Parathyroid adenoma (tissue), 2 donors: Measurements from ENCODE around the gene PDE10A.

Source experiments
- H2AFZ ChIP-seq: fragments of 300-600 bp; sonication (generic); one replicate; pipeline ENCODE4 v1.7.0; 2017; ENCODE audit warnings: antibody characterized with exemption, mild to moderate bottlenecking
- H3K27ac ChIP-seq: fragments of 300-600 bp; sonication (generic); one replicate; pipeline ENCODE4 v1.7.0; 2017
- H3K27me3 ChIP-seq: fragments of 300-600 bp; sonication (generic); one replicate; pipeline ENCODE4 v1.7.0; 2017; ENCODE audit warnings: low read length; ENCODE audit not compliant: control insufficient read depth, insufficient read depth
- H3K36me3 ChIP-seq: fragments of 300-600 bp; sonication (generic); one replicate; pipeline ENCODE4 v1.7.0; 2017; ENCODE audit warnings: low read length; ENCODE audit not compliant: control insufficient read depth, insufficient read depth
- H3K4me1 ChIP-seq: fragments of 300-600 bp; sonication (generic); one replicate; pipeline ENCODE4 v1.7.0; 2017; ENCODE audit warnings: control low read depth
- H3K4me2 ChIP-seq: fragments of 300-600 bp; sonication (generic); one replicate; pipeline ENCODE4 v1.7.0; 2017; ENCODE audit warnings: low read length
- H3K4me3 ChIP-seq: fragments of 300-600 bp; sonication (generic); one replicate; pipeline ENCODE4 v1.7.0; 2017; ENCODE audit warnings: low read depth, low read length
- H3K79me2 ChIP-seq: fragments of 300-600 bp; sonication (generic); one replicate; pipeline ENCODE4 v1.7.0; 2017; ENCODE audit warnings: control low read depth
- H3K9ac ChIP-seq: fragments of 300-600 bp; sonication (generic); one replicate; pipeline ENCODE4 v1.7.0; 2017; ENCODE audit warnings: mild to moderate bottlenecking
- H3K9me3 ChIP-seq: fragments of 300-600 bp; sonication (generic); one replicate; pipeline ENCODE4 v1.7.0; 2017; ENCODE audit warnings: low read length; ENCODE audit not compliant: control insufficient read depth
- TF ChIP-seq, protein P1 (sequence below): fragments of 300-600 bp; sonication (generic); IDR thresholded peaks from one replicate; pipeline ENCODE4 v1.7.0; 2017; ENCODE audit warnings: antibody characterized with exemption, mild to moderate bottlenecking
- donor health status: primary hyperparathyroidism.

Gene PDE10A

GRCh38 chr6:165679326-165679725, 16.3 kb upstream of the PDE10A start:
- H3K9ac ChIP-seq = no peak overlapping the region
- no peaks in the 10 kb centered on the region for H3K4me1 ChIP-seq
- no peak overlapping the region for H3K4me3 ChIP-seq
- no peaks in the 10 kb centered on the region for H3K9me3 ChIP-seq
- TF ChIP-seq, protein P1, sequence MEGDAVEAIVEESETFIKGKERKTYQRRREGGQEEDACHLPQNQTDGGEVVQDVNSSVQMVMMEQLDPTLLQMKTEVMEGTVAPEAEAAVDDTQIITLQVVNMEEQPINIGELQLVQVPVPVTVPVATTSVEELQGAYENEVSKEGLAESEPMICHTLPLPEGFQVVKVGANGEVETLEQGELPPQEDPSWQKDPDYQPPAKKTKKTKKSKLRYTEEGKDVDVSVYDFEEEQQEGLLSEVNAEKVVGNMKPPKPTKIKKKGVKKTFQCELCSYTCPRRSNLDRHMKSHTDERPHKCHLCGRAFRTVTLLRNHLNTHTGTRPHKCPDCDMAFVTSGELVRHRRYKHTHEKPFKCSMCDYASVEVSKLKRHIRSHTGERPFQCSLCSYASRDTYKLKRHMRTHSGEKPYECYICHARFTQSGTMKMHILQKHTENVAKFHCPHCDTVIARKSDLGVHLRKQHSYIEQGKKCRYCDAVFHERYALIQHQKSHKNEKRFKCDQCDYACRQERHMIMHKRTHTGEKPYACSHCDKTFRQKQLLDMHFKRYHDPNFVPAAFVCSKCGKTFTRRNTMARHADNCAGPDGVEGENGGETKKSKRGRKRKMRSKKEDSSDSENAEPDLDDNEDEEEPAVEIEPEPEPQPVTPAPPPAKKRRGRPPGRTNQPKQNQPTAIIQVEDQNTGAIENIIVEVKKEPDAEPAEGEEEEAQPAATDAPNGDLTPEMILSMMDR = no peak
- H3K4me2 ChIP-seq = no peak overlapping the region
- no peaks in the 10 kb centered on the region for H3K36me3 ChIP-seq
- no peak overlapping the region for H2AFZ ChIP-seq
- H3K27me3 ChIP-seq = no peaks in the 10 kb centered on the region
- H3K79me2 ChIP-seq = no peaks in the 10 kb centered on the region
- H3K27ac ChIP-seq = no peak overlapping the region

GRCh38 chr6:165678904-165679303, 15.9 kb upstream of the PDE10A start:
- no peaks in the 10 kb centered on the region for H3K27me3 ChIP-seq
- TF ChIP-seq, protein P1 = no peak
- no peak overlapping the region for H3K4me3 ChIP-seq
- no peaks in the 10 kb centered on the region for H3K79me2 ChIP-seq
- H3K4me1 ChIP-seq = no peaks in the 10 kb centered on the region
- H3K36me3 ChIP-seq = no peaks in the 10 kb centered on the region
- H3K9me3 ChIP-seq = no peaks in the 10 kb centered on the region
- no peak overlapping the region for H3K27ac ChIP-seq
- H3K9ac ChIP-seq = no peak overlapping the region
- H2AFZ ChIP-seq = no peak overlapping the region
- H3K4me2 ChIP-seq = no peak overlapping the region

DNA sequence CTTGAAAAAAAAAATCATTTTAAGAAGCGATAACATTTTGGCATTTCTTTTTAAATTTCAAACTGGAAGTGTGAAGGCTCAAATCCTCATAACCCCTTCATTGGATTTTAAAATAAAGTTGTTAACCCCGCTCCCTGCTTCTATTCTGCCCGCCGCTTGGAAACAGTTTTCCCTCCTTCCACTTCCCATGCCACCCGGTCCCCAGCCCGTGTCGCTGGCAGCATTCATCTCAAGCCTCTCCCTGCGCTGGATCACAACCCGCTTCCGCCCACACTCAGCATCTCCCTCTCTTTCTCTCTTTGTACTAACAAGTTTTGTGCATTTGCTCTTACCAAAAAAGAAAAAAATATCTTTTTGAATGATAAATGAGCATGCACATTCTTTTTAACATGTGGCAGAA, 15.4 kb upstream of the PDE10A start:
- no peak overlapping the region for H3K4me3 ChIP-seq
- no peaks in the 10 kb centered on the region for H3K9me3 ChIP-seq
- TF ChIP-seq, protein P1 = no peak
- H3K4me2 ChIP-seq = no peak overlapping the region
- H3K4me1 ChIP-seq = no peaks in the 10 kb centered on the region
- no peak overlapping the region for H3K9ac ChIP-seq
- H2AFZ ChIP-seq = no peak overlapping the region
- no peaks in the 10 kb centered on the region for H3K79me2 ChIP-seq
- no peak overlapping the region for H3K27ac ChIP-seq
- no peaks in the 10 kb centered on the region for H3K27me3 ChIP-seq
- no peaks in the 10 kb centered on the region for H3K36me3 ChIP-seq

- Histone ChIP-seq H3K79me2 (no peaks in the 10 kb centered on the region), H3K4me3 (no peak overlapping the region), H3K27ac (no peak overlapping the region), H3K9me3 (no peaks in the 10 kb centered on the region), H2AFZ (no peak overlapping the region), H3K36me3 (no peaks in the 10 kb centered on the region), H3K27me3 (no peaks in the 10 kb centered on the region), H3K4me2 (no peak overlapping the region), H3K9ac (no peak overlapping the region), H3K4me1 (no peaks in the 10 kb centered on the region)
- TF ChIP-seq, protein P1 = no peak
Observed at GRCh38 chr6:165677091-165677490, 14.1 kb upstream of the PDE10A start.

DNA sequence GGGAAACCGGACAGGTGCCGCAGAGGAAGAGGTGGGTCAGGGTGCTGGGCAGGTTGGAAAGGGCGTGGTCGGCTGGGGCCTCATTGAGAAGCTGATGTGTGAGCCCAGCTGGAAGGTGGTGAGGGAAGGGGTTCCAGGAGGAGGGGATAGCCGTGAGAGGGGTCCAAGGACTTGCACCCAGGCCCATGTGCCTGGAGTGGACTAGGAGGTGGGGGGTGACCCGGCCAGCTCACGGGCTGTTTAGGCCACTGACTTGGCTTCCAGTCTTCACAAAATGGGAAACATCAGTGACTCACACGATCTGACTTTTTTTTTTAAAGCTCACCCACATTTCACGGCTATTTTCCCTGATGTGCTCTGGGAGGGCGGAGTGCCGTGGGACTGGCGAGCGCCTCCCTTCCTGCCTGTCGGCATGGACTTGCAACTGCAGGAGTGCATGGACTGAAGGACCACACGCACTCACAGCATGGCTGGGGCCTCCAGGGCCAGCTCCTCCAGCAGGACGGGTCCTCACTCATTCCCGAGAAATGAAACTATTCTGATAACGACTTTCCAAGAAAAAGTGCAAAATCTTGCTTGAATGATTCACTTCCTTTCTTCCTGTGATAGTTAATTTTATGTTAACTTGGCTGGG, 13.5 kb upstream of the PDE10A start:
- H3K4me1 ChIP-seq = no peaks in the 10 kb centered on the region
- H3K79me2 ChIP-seq = no peaks in the 10 kb centered on the region
- H3K4me3 ChIP-seq = no peak overlapping the region
- TF ChIP-seq, protein P1 = no peak
- H3K27me3 ChIP-seq = no peaks in the 10 kb centered on the region
- no peak overlapping the region for H2AFZ ChIP-seq
- H3K36me3 ChIP-seq = no peaks in the 10 kb centered on the region
- no peak overlapping the region for H3K27ac ChIP-seq
- no peak overlapping the region for H3K4me2 ChIP-seq
- H3K9me3 ChIP-seq = no peaks in the 10 kb centered on the region
- H3K9ac ChIP-seq = no peak overlapping the region
